Prostate gland (tissue), 2 donors: ENCODE measurements around the gene MBD2. TPM values are rescaled to one million over a fixed set of nuclear protein-coding genes. Genes with fewer than 3 reads are reported as not detected.

Source experiments
- DNase-seq: peaks from one replicate; pipeline ENCODE4 v3.0.0-alpha.2; 2019; ENCODE audit warnings: low spot score
- H3K27ac ChIP-seq, 2 donors: fragments of 200-600 bp; sonication (generic); 2 replicates each; pipeline ENCODE4 v1.5.1; 2017 to 2019
- H3K27me3 ChIP-seq: fragments of 200-600 bp; sonication (generic); replicated peaks from 2 replicates; pipeline ENCODE4 v1.5.1; 2019; ENCODE audit not compliant: insufficient read depth
- H3K36me3 ChIP-seq, 2 donors: fragments of 200-600 bp; sonication (generic); 1 replicate in 1 of 2; 2 replicates in 1 of 2; pipeline versions ENCODE4 v1.5.1 to v1.8.1; 2017 to 2019
- H3K4me1 ChIP-seq: fragments of 200-600 bp; sonication (generic); replicated peaks from 2 replicates; pipeline ENCODE4 v1.5.1; 2019
- H3K4me3 ChIP-seq, 2 donors: fragments of 200-600 bp; sonication (generic); 2 replicates each; pipeline ENCODE4 v1.5.1; 2017 to 2019
- H3K9me3 ChIP-seq: fragments of 200-600 bp; sonication (generic); 2 replicates; pipeline ENCODE4 v1.5.1; 2017
- CTCF ChIP-seq, 4 experiments: fragments of 200-600 bp in 2 of 4; fragments of 450-650 bp in 2 of 4; sonication (generic) in 2 of 4; IDR thresholded peaks; 1 replicate in 3 of 4; 2 replicates in 1 of 4; pipeline ENCODE4 v1.5.1; 2016 to 2019; ENCODE audit warnings: antibody characterized with exemption in 4 of 4, mild to moderate bottlenecking in 2 of 4, moderate library complexity in 2 of 4
- POLR2A ChIP-seq: fragments of 450-650 bp; IDR thresholded peaks from one replicate; pipeline ENCODE4 v1.6.1; 2016; ENCODE audit warnings: antibody characterized with exemption, mild to moderate bottlenecking
- POLR2AphosphoS5 ChIP-seq: sonication (generic); formaldehyde crosslinking; IDR thresholded peaks from one replicate; pipeline ENCODE4 v1.6.1; 2017; ENCODE audit warnings: antibody characterized with exemption
- WGBS: methylation state at CpG from one replicate; pipeline ENCODE4 v1.1.5; 2018; 5-methylcytosine and 5-hydroxymethylcytosine counted together
- intact Hi-C: fragments of 100-400 bp; cut with DNase I; formaldehyde crosslinking; loops from one replicate; pipeline ENCODE4 v1.14.2; 2022
- total RNA-seq, 2 donors: library from RNA; depleted of rRNA; stranded (reverse); fragments of >200 nt; gene quantifications; one replicate each; pipeline ENCODE4 v1.1.0, GENCODE V29; 2016

The MBD2 gene
- total RNA-seq, 2 donors from 2014 or later = 33.3 to 50.3 TPM

- Histone ChIP-seq H3K27ac (no peak overlapping the region), H3K36me3 (no peaks in the 10 kb centered on the region), H3K9me3 (no peaks in the 10 kb centered on the region), H3K4me1 (no peaks in the 10 kb centered on the region), H3K27me3 (no peaks in the 10 kb centered on the region), H3K4me3 (no peak overlapping the region)
- no peak for TF ChIP-seq POLR2AphosphoS5
- no peak for TF ChIP-seq POLR2A
- no peak for TF ChIP-seq CTCF (IDR thresholded peaks at IDR 0.05)
- no peak for DNase-seq
- intact Hi-C loops = no loop called here
- WGBS = 44% methylated on average over 1 of the region's 1 CpG
Observed at GRCh38 chr18:54140641-54141040, 83.8 kb downstream of the MBD2 start.

GRCh38 chr18:54135216-54135615, 89.3 kb downstream of the MBD2 start:
- Histone ChIP-seq H3K4me1 (no peaks in the 10 kb centered on the region), H3K9me3 (no peaks in the 10 kb centered on the region), H3K36me3 (no peaks in the 10 kb centered on the region), H3K27me3 (no peaks in the 10 kb centered on the region), H3K27ac (no peak overlapping the region), H3K4me3 (no peak overlapping the region)
- no peak for DNase-seq
- no peak for TF ChIP-seq POLR2AphosphoS5
- TF ChIP-seq CTCF (IDR thresholded peaks at IDR 0.05) = no peak
- TF ChIP-seq POLR2A = no peak
- intact Hi-C loops = no loop called here
- 82% methylated on average over 3 of the region's 3 CpGs for whole genome bisulfite sequencing

- intact Hi-C loops = no loop called here
- Histone ChIP-seq H3K9me3 (no peaks in the 10 kb centered on the region), H3K4me1 (no peaks in the 10 kb centered on the region), H3K27ac (no peak overlapping the region), H3K4me3 (no peak overlapping the region), H3K27me3 (no peaks in the 10 kb centered on the region), H3K36me3 (no peaks in the 10 kb centered on the region)
- no peak for DNase-seq
- TF ChIP-seq POLR2A = no peak
- TF ChIP-seq POLR2AphosphoS5 = no peak
- no peak for TF ChIP-seq CTCF (IDR thresholded peaks at IDR 0.05)
Observed at GRCh38 chr18:54134053-54134452, 90.4 kb downstream of the MBD2 start.

- no peak overlapping the region for H3K27ac ChIP-seq
- H3K27me3 ChIP-seq = no peaks in the 10 kb centered on the region
- TF ChIP-seq POLR2AphosphoS5 (no peak), CTCF (IDR thresholded peaks at IDR 0.05) (no peak), POLR2A (no peak)
- H3K4me3 ChIP-seq = no peak overlapping the region
- no peaks in the 10 kb centered on the region for H3K4me1 ChIP-seq
- DNase-seq = no peak
- no peaks in the 10 kb centered on the region for H3K9me3 ChIP-seq
- intact Hi-C loops = no loop called here
- no peaks in the 10 kb centered on the region for H3K36me3 ChIP-seq
Observed at GRCh38 chr18:54130631-54131030, 93.8 kb downstream of the MBD2 start.

GRCh38 chr18:54130177-54130576, 94.3 kb downstream of the MBD2 start:
- no peak for DNase-seq
- no peak overlapping the region for H3K27ac ChIP-seq
- intact Hi-C loops = no loop called here
- H3K9me3 ChIP-seq = no peaks in the 10 kb centered on the region
- TF ChIP-seq CTCF (IDR thresholded peaks at IDR 0.05) = no peak
- no peak for TF ChIP-seq POLR2A
- TF ChIP-seq POLR2AphosphoS5 = no peak
- H3K4me1 ChIP-seq = no peaks in the 10 kb centered on the region
- H3K36me3 ChIP-seq = no peaks in the 10 kb centered on the region
- H3K4me3 ChIP-seq = no peak overlapping the region
- H3K27me3 ChIP-seq = no peaks in the 10 kb centered on the region
